Measurements from ENCODE around the gene THSD4. TPM values are rescaled to one million over a fixed set of nuclear protein-coding genes. Genes with fewer than 3 reads are reported as not detected.

The THSD4 gene
- total and polyA plus RNA-seq, 2 of the 8 experiments (the other 6 are each of a cell fraction or from before 2014, with no cell fraction given): 2.5 to 6.2 TPM

- no peak for TF ChIP-seq MAFK (IDR thresholded peaks at IDR 0.05; ENCODE audit: low read depth, low read length)
- TF ChIP-seq SP4 (IDR thresholded peaks at IDR 0.05; ENCODE audit: low read length): no peak
- no peak for TF ChIP-seq JUND (IDR thresholded peaks at IDR 0.05; ENCODE audit: low read length)
- no peak for TF ChIP-seq CHD1 (IDR thresholded peaks at IDR 0.05; ENCODE audit: low read depth, low read length)
- TF ChIP-seq RBBP5 (IDR thresholded peaks at IDR 0.05; ENCODE audit: borderline replicate concordance, low read depth, low read length): no peak
- no peak for TF ChIP-seq TAF1 (IDR thresholded peaks at IDR 0.05; ENCODE audit: low read depth, low read length)
- no peak for TF ChIP-seq ZNF274 (IDR thresholded peaks at IDR 0.05; ENCODE audit: borderline replicate concordance, extremely low read depth, low read length)
- TF ChIP-seq CHD7 (IDR thresholded peaks at IDR 0.05; ENCODE audit: insufficient replicate concordance, low read length): no peak
- TF ChIP-seq BCL11A (IDR thresholded peaks at IDR 0.05; ENCODE audit: low read depth in 2 of 2, low read length in 2 of 2): no peak
Observed at GRCh38 chr15:71312731-71313460, 197.6 kb downstream of the THSD4 start (continued).

Measured in H1 (cell line).